ENCODE data around the gene MBD3L3. TPM values are rescaled to one million over a fixed set of nuclear protein-coding genes. Genes with fewer than 3 reads are reported as not detected.
"Not testable (repeated sequence)": the region's sequence is repeated elsewhere in the genome, so short reads cannot be mapped to it uniquely, and the experiment has no call there.

Gene MBD3L3
- not detected in 2 replicates for total RNA-seq
- not detected in 2 replicates for polyA plus RNA-seq

DNA sequence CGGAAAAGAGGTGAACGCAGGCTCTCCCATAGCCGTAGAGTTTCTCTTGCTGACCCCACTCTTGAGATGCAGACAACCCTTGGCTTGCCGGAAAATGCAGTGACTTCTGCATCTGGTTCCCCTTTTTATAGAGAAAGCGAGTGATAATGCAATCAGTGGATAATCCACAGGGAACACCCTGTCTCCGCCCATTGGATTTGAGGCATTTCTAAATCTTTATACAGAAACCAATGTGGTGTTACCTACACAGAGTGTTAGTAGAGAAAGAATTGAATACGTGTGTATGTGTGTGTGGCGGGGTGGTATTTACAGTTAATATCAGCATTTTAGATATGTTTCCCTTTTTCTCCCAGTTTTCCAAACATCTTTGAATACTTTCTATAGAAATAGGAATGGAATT, at the start of gene MBD3L3:
Gene MBD3L3 (minus strand): TSS at position 101 of the 400 bp plus-strand sequence. CDS start 71 bp downstream, at position 30.
- not testable (repeated sequence) for H3K4me1 ChIP-seq (ENCODE audit: low read depth); H3K4me3 ChIP-seq; H3K36me3 ChIP-seq; H3K27me3 ChIP-seq; H3K9me3 ChIP-seq (ENCODE audit: low read depth); DNase-seq (ENCODE audit: low read depth in 1 of 2, low spot score in 1 of 2); H3K27ac ChIP-seq

DNA sequence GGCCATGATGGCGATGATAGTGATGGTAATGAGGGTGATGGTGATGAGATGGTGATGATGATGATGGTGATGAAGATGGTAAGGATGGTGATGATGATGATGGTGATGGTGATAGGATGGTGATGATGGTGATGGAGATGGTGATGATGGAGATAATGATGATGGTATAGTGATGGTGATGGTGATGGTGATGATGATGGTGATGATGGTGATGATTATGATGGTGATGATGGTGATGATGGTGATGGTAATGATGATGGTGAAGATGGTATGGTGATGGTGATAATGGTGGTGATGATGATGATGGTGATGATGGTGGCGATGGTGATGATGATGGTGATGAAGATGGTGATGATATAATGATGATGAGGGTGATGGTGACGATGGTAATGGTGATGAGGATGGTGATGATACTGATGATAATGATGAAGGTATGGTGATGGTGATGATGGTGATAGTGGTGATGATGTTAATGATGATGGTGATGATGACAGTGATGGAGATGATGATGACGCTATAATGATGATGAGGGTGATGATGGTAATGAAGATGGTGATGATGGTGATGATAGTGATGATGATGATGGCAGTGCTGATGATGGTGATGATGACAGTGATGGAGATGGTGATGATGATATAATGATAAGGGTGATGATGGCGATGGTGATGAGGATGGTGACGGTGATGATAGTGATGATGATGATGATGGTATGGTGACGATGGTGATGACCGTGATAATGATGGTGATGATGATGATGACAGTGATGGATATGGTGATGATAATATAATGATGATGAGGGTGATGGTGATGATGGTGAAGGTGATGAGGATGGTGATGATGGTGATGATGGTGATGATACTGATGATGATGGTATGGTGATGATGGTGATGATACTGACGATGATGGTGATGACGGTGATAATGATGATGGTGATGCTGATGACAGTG, 48.5 kb upstream of the MBD3L3 start:
- Histone ChIP-seq H3K36me3 (no peaks in the 10 kb centered on the region), H3K27me3 (no peaks in the 10 kb centered on the region), H3K4me3 (no peak overlapping the region), H3K9me3 (ENCODE audit: low read depth) (no peaks in the 10 kb centered on the region), H3K4me1 (ENCODE audit: low read depth) (no peaks in the 10 kb centered on the region), H3K27ac (no peak overlapping the region)
- TF ChIP-seq CTCF (IDR thresholded peaks at IDR 0.05; ENCODE audit: low read depth, low read length): no peak
- DNase-seq (ENCODE audit: low read depth in 1 of 2, low spot score in 1 of 2): no peak

GRCh38 chr19:7104747-7105447, 46.4 kb upstream of the MBD3L3 start:
- Histone ChIP-seq H3K27me3 (no peaks in the 10 kb centered on the region), H3K36me3 (no peaks in the 10 kb centered on the region), H3K27ac (no peak overlapping the region), H3K4me1 (ENCODE audit: low read depth) (no peaks in the 10 kb centered on the region), H3K9me3 (ENCODE audit: low read depth) (no peaks in the 10 kb centered on the region), H3K4me3 (no peak overlapping the region)
- TF ChIP-seq CTCF (IDR thresholded peaks at IDR 0.05; ENCODE audit: low read depth, low read length): no peak
- DNase-seq (ENCODE audit: low read depth in 1 of 2, low spot score in 1 of 2): no peak

GRCh38 chr19:7101498-7102253, 43.2 kb upstream of the MBD3L3 start:
- H3K9me3 ChIP-seq (ENCODE audit: low read depth): no peaks in the 10 kb centered on the region
- no peaks in the 10 kb centered on the region for H3K36me3 ChIP-seq
- TF ChIP-seq CTCF (IDR thresholded peaks at IDR 0.05; ENCODE audit: low read depth, low read length): no peak
- no peaks in the 10 kb centered on the region for H3K27me3 ChIP-seq
- DNase-seq (ENCODE audit: low read depth in 1 of 2, low spot score in 1 of 2): no peak
- no peaks in the 10 kb centered on the region for H3K4me1 ChIP-seq (ENCODE audit: low read depth)
- no peak overlapping the region for H3K4me3 ChIP-seq
- H3K27ac ChIP-seq: no peak overlapping the region

GRCh38 chr19:7099597-7099921, 41.1 kb upstream of the MBD3L3 start:
- TF ChIP-seq CTCF (IDR thresholded peaks at IDR 0.05; ENCODE audit: low read depth, low read length): no peak
- H3K27ac ChIP-seq: peak overlapping the region; percentile 78

More at GRCh38 chr19:7099597-7099921, 41.1 kb upstream of the MBD3L3 start:
- Histone ChIP-seq H3K4me3 (peak overlapping the region; percentile 41), H3K9me3 (ENCODE audit: low read depth) (no peaks in the 10 kb centered on the region), H3K27me3 (no peaks in the 10 kb centered on the region), H3K36me3 (no peaks in the 10 kb centered on the region), H3K4me1 (ENCODE audit: low read depth) (no peaks in the 10 kb centered on the region)
- no peak for DNase-seq (ENCODE audit: low read depth in 1 of 2, low spot score in 1 of 2)

Data from cardiac muscle cell (in vitro differentiated cells and primary cell).